ENCODE results near the gene SLAMF9.

SLAMF9 gene

DNA sequence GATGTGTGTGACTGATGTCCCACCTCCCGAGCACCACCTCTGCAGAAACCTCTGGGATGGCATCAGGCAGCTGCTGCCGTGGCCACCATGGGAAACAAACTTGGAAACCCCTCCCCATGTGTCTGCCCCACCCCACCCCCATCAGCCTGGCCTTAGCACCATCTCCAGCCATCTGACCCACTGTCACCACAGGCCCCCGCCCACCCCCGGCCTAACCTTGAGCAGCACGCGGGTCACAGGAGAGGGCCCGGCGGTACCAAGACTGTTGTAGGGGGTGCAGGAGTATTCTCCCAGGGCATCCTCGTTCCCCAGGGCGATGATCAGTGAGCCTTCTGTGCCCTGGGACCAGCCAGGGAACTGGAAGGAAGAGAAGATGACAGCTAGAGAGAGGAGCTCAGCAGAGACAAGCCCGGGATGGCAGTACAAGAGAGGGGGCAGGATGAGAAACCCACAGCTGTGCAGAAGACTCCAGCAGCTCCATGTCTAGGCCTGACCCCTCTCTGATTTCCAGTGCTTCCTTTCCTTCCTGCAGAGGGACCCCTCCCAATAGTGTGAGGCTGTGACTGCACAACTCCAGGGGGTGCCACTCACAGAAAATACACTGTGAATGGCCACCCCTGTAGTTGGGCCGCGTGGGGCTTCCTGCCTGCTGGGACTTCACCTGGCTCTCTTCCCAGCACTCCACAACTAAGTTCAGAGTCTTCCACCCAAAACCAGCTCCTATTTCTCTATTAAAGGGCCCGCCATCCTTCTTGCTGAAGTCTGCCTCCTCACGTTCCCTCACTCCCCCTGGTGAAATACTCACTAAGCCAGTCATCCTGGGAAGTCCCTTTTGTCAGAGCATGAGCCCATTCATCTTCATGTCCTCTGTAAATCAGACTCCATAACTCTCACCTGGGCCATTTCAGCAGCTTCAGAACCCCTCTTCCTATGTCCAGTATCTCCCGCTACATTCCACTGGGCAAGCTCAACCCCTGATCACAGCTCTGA is 21.4 kb downstream of the SLAMF9 start:
- no peak for DNase-seq (ENCODE audit: low read depth)

DNA sequence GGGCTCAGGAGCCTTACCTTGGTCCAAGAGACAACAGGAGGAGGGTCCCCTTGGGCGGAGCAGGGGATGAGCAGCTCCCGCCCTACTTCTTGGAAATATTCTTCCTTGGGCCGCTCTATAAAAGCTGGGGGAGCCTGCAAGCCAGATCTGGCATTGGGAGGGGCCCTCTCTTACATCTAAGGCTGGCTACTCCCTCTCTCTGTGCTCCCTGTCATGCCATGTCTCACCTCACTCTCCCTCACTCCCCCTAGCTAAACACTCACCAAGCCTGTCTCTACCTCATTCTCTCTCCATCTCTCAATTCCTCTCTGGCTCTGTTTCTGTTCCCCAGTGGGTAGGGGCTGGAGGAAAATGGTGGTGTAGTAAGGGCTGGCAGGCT is 22.3 kb downstream of the SLAMF9 start:
- no peak for DNase-seq (ENCODE audit: low read depth)

DNA sequence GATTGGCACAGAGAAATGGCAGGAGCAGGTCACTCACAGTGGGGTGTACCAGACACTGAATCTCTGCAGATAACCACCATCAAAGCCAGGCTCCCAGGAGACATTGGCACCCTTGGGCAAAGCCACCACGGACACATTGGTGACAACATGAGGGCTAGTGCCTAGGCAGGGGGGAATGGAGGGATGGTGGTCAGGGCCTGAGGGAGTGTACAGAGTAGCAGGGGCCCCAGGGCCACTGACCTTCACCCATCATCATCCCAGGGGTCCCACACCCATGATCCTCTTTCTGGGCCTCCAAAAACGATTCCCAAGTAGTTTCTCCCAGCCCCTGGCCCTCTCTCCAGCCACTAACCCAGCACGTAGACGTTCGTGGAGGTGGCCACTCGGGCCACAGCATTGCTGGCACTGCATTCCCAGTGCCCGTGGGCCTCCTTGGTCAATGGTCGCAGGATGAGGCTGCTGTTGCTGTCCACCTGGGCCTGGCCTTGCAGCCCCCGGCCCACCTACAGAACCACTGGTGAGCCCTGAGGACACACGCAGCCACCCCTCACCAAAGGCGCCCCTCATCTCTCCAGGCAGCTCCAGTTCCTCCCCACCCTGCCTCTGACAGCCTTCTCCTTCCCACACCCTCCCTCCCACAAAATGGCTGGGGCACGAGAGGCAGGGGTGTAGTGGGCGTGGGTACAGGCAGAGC is 22.8 kb downstream of the SLAMF9 start:
- no peak for DNase-seq (ENCODE audit: low read depth)

DNA sequence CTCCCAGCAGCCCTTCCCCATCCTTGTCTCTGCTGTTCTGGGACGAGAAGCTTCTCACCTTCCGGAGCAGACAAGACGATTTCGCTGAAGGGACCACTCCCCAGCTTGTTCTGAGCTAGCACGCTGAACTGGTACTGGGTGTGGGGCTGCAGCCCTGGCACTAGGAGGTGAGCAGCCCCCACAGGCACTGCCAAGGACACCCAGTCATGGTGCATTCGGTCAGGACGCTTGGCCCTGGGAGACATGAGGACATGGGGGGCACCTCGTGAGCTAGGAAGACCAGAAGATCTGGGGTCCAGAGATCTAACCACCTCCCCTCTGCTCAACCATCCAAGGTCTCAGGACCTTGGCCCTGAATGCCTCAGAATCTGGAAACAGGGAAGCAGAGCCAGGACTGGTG is 23.4 kb downstream of the SLAMF9 start:
- no peak for DNase-seq (ENCODE audit: low read depth)

DNA sequence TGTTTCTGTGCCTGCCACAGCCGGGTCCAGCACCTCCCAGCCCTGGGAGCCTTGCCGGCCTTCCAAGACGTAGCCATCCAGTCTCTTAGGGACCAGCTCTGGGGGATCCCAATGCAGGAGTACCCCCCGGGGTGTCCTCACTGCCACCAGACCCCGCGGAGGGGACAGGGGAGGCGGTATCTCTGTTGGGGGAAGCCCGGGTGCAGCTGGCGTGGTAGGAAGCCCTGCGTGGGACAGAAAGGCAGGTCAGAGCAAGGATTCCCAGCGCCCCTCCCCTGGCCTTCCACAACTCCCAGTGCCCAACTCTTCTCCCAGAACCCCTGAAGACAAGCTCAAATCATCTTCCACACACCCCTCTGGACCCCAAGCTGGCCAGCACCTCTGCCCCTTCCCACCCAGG is 23.8 kb downstream of the SLAMF9 start:
- DNase-seq (ENCODE audit: low read depth), result no peak

DNA sequence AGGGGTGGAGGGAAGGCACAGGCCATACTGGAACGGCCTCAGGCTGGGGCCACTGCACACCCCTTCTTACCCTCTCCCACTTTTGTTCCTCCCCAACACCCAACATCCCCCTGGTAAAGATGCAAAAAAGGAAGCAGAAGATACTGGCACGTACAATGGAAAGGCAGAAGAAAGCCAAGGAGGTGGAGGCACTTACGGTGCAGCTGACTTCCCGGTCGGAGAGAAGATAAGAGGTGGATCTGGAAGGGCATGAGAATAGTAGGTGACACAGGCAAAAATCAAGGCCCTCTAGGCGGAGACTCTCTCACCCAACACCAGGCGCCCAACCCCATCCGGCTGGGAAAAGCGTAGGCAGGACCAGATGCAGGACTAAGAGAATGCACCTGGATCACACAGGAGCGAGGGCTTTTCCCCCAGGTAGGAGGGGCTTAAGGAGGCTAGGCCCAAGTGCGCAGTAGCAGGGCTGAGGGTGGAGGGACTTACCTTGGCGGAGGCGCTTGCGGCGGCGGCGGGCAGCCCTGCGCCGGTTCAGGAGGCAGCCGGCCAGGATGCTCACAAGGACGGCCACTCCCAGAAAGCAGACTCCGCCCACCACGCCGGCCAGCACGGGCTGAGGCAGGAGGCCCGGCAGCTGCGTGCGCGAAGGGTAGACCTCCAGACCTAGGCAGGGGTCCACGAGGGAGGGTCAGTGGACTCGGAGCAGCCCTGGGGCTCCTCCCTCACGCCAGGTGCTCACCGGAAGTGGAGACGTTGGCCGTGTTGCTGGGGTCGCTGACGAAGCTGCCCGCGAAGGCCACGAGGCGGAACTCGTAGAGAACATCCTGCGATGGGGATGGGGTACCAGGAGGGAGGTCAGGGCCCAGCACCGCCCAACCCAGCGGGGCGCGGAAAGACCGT is 24.6 kb downstream of the SLAMF9 start:
- no peak for DNase-seq (ENCODE audit: low read depth)

DNA sequence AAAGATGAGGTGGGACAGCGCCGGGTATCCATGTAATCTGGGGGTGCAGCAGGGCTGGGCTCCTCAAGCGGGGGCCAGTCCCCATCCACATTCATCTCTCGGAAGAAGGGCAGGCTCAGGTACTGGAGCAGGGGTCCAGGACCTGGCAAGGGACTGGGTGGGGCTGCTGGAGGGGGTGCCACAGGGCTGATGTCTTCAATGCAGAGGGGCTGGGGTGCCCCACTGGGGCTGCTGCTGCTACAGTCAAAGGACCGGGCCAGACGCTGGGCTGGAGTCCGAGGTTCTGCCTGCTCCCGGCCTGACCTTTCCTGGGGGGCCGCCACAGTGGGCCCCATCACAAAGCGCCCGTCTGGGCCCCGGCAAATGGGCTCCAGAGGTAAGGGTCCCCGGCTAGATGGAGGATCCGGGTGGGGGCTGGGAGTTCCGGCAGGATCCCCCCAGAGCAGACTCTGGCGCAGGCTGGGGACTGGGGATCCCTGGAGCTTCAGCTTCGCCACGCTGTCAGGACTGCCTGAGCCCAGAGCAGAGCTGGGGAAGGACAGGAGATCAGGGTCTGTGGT is 25.5 kb downstream of the SLAMF9 start:
- no peak for DNase-seq (ENCODE audit: low read depth)

DNA sequence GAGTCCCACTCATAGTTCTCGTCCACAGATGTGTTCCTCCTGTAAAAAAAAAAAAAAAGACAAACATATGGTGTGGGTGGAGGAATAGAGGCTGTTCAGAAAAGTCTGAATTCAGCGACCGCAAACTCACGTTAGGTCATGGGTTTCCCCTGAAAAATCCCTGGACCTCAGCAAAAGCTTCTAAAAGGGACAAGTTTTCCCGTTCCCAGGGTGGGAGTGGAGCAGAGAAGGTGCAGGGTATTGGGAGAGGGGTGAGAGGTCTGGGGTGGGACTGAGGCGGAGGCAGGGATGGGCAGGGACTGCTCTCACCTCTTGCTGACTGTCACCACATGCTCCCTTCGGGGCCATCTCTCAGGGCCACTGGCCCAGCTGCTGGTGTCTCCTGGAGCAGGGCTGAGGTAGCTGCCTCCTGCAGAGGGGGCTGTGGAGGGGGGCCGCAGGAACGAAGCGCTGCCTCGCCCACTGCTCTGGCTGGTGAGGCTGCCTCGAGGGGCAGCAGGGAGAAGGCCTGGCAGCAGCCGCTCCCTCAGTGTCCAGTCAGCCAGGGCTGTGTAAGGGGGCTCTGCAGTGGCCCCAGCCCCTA is 26.1 kb downstream of the SLAMF9 start:
- DNase-seq (ENCODE audit: low read depth), result no peak

DNA sequence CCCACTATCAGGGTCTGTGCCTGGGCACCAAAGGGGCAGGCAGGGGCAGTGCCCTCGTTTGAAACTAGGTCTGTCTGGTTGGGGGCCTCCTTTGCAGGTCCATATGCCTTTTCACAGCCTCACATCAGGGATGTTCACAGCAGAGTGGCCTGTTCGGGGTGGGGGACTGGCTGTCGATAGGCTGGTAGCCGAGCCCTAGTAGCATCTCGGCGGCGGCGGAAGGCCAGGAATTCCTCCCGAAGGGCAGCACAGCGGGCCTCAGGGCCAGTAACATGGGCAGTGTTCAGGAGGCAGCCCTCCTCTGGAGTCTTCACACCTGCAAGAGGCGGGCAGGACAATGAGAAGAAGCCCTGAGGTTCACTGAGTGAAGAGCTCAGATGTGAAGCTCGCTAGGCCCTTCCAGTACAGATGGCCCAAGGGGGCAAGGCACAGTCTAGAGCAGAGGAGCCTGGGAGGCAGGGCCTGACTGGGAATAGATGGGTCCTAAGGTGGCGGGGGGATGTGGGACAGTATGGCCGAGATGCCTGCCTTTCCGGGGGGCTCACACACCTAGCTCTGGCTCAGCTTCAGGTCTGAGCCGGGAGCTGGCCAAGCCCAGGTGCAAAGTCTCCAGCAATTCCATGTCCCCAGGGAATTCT is 26.7 kb downstream of the SLAMF9 start:
- no peak for DNase-seq (ENCODE audit: low read depth)

DNA sequence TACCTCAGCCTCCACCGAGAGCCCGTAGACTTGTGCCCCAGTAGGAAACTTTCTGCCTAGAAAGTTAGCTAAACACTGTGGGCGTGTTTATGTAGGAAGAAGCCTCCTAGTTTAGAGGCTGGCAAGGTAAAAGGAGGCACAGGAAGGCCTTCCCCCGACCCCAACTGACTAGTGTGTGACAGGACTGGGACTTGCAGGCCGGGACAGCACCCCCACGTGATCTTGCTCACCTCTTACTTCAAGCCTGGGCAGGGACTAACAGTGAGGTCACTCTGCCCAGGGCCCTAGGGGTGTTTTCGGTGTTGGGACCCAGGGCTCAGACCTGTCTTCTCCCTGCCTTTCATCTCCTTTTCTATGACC is 28.3 kb downstream of the SLAMF9 start:
- DNase-seq (ENCODE audit: low read depth), result no peak

DNA sequence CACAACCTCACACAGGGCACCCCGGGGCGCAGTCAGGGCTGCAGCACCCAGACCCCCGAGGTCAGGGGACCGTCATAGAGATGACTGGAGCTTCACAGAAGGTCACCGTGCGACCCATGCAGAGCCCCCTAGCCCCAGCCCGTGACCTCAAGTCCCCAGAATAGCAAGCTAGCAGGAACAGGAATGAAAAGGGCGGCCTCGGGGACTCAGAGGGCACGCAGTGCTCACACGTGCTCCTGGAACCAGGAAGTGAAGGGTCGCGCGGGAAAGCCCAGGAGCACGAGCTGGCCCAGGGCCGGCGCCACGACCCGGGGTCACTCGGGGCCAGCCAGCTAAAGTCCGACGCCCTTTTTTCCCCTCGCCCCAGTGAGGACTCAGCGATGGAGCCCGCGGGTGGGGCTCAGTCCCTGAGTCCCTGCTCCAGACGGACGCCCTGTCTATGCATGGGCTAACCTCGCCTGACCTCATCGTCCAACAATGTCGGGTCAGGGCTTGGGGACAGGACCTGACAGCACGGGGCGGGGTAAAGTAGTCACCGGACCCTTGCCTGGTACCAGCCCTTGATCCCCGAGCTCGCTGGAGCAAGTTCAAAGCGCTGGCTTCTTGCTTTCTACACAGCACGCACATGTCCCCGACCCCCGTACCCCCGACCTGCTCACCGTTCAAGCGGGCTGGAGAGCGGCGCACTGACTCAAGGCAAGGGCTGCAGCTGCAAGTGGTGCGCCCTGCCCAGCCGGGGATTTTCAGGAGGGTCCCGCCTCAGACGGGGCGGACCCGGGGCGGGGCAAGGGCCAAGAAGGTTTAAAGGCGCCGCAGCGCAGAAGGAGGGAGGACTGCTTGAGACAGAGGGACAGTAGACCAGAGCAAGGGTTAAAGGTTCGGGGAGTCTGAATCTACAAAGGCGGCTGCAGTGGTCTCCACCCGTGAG is 29.0 kb downstream of the SLAMF9 start, which contains the start of gene TAGLN2:
TSS of gene TAGLN2 (minus strand) at position 717 of the 928 bp plus-strand sequence. CDS start 4,998 bp downstream, outside the sequence.
- peak; percentile 90 for DNase-seq (ENCODE audit: low read depth)

DNA sequence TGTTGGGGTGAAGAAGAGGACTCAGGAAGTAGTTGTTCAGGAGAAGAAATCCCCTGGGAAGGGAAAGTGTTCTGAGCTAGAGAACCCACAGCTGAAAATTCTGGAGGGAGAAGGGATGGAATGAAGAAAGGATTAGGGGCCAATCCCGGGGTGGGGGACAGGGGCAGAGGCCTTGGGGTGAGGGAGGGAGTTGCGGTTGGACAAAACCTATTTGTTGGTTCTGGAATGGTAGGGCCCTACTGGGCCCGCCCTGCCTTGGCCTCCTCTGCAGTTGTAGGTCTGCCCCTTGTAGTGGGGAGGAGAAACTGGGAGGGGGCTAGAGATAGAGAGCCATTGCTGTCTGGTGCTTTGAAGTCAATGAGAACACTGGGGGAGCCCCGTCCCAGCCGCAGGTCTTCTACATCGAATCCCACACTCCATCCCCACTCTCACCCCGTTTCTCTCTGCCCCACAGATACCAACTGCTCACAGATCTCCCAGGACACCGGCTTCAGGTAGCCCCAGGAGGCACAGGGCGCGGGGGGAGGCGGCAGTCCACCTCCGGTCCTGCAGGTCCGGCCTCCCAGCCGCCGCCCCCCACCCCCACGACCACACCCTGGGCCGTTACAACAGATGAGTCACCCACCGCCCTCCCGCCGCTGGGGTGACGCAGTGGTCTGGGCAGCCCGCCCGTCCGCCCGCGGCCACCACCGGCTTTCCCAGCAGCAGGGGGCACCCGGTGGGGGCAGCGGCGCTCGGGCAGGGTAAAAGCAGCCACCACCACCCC is 29.8 kb downstream of the SLAMF9 start:
- DNase-seq (ENCODE audit: low read depth), result peak; percentile 63

DNA sequence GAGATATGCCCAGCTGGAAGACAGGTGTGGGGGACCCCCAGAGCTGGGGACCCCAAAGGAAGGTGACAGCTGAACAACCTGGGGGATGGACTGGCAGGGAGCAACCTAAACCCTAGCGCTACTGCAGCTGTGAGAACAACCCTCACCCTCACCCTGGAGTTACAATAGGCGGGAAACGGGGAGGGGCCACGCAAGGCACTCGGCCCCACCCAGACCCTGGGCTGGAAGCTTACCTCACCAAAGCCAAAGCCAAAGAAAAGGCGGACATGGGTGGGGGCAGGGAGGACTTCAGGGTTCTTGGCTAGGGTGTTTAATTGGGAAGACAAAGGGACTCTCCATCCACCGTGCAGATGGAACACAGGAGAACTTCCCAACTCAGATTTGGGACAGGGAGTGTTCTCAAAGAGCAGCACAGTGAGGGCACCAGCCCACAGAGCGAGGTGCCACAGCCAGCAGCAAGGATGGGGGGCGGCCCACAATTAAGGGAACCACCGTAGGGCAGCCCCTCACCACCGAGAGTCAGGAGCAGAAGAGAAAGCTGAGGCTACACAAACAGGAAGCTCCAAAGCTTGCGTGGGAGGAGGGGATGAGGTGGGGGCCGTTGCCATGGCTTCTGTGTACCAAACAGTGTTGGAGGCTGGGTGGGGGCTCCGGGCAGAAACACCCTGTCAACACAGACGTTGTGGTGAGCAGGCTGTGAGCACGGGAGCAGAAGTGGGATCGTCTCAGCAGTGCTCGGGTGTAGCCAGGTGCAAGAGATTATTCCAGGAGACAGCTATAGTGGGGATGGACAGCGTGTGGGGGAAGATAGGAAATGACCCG is 30.6 kb downstream of the SLAMF9 start:
- peak; percentile 66 for DNase-seq (ENCODE audit: low read depth)

DNA sequence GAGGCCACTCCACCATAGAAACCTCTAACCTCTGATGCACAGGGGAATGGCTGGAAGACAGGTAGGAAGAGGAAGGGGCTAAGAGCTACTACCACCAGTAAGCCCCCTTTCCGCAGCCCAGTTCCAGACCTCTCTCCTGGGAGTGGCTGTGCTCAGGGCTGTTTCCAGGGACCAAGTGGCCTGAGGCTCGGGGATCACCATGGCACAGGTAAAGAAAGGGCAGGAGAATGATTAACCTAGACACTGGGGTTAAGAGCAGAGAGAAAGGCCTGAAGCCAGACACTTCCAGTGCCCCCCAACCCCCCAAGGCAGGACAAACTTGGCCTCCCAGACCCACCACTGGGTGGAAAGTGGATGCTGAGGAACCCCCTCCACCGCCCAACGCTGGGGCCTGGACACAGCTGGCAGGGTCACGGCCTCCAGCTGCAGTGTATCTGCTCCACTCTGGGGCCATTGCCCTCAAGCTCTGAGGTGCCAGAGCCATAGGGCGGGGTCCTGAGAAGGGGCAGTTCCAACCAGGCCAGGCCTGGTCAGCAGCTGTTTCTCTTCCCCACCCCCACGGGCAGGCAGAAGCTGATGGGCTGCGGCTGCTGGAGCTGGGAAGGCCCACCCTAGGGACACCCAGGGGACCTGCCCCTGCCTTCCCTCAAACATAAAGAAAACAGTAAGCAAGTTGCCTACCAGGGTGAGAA is 31.4 kb downstream of the SLAMF9 start:
- no peak for DNase-seq (ENCODE audit: low read depth)

DNA sequence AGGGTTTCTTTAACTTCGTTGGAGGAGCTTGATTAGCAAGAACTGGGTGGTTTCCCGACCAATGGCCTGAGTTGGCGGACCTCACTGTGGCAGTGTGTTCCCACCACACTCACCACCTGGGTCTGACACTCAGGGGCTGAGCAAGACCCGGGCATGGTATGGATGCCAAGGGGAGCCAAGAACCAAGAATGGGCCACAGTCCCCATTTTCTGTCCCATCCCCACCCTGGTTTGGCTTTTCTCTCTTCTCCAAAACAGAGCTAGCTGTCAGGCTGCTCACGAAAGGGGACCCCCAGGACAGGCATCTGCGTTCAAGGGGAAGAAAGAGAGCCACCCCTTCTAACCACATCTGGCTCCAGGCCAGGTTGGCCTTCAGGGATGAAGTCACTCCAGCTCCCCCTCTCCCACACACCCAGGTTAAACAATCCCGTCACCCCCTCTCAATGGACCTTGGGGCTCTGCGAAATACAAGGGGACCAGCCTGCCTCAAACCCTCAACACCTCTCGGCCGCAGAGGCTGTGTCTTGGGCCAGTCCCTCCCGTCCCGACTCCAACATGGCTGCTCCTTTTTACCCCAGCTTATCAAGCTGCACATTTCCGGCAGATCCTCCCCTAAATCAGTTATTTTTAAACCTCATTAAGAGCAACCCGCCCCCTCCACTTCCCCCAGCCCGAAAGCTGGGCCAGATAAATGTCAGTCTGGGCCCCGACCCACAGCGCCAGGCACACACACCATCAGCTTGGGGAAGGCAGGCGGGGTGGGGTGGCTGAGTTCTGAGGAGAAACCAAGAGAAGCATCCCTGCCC is 32.1 kb downstream of the SLAMF9 start:
- no peak for DNase-seq (ENCODE audit: low read depth)

DNA sequence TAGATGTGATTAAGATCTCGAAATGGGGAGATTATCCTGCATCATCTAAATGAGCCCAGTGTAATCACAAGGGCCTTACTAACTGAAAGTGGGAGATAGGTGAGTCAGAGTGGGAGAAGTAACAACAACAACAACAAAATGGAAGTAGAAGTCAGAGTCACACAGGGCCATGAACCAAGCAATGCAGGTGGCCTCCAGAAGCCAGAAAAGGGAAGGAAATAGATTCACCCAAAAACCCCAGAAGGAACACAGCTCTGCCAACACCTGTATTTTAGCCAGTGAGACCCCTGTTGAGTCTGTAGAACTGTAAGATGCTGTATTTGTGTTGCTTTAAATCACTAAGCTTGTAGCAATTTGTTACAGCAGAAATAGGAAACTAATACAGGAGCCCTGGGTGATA is 32.8 kb downstream of the SLAMF9 start:
- DNase-seq (ENCODE audit: low read depth), result no peak

DNA sequence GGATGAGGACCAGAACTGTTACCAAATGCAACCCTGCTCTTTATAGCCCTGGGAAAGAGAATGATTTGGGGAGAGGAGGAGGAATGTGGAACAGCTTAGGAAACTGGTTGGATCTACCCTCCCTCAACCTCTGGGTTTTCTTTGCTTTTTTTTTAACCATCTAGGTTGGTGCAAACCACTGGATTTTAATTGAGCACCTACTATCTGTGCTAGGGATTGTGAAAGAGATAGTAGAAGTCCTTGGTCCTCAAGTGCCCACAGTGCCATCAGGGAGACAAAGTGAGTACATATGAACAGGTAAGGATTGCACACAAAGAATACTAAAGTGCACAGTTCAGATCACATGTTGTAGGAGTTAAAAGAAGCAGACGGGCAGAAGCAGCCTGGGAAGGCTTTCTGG is 33.4 kb downstream of the SLAMF9 start:
- no peak for DNase-seq (ENCODE audit: low read depth)

Measured in stimulated activated CD8-positive, alpha-beta memory T cell treated with anti-CD3 and anti-CD28 coated beads, Interleukin-4, amount 100 ng/mL, for 24 hours (primary cell).